DND-41 (cell line): Measurements from ENCODE around the gene PIK3R2.

Experiments used
- ATAC-seq: fragments of 200-7000 bp; cut with Tn5 transposase; 3 replicates; pipeline ENCODE4 v1.9.1; 2021; ENCODE audit warnings: low read depth; ENCODE audit not compliant: insufficient read depth
- DNase-seq: peaks from one replicate; pipeline ENCODE4 v3.0.0-alpha.2; 2020
- H2AFZ ChIP-seq: 2 replicates; pipeline ENCODE4 v1.6.0; 2012; ENCODE audit warnings: low read depth, low read length
- H3K27ac ChIP-seq: 2 replicates; pipeline ENCODE4 v1.5.1; 2012; ENCODE audit warnings: low read length, inconsistent platforms
- H3K27me3 ChIP-seq: fragments of 200-600 bp; sonication (generic); 2 replicates; pipeline ENCODE4 v1.6.0; 2012; ENCODE audit warnings: low read length, mild to moderate bottlenecking, inconsistent platforms; ENCODE audit not compliant: insufficient read depth, poor library complexity
- H3K36me3 ChIP-seq: 2 replicates; pipeline ENCODE4 v1.5.1; 2012; ENCODE audit warnings: low read length, inconsistent platforms; ENCODE audit not compliant: insufficient read depth
- H3K4me1 ChIP-seq: 2 replicates; pipeline ENCODE4 v1.5.1; 2012; ENCODE audit warnings: mild to moderate bottlenecking, low read length; ENCODE audit not compliant: insufficient read depth
- H3K4me2 ChIP-seq: 2 replicates; pipeline ENCODE4 v1.6.0; 2012; ENCODE audit warnings: mild to moderate bottlenecking, moderate library complexity, low read length, inconsistent platforms; ENCODE audit not compliant: insufficient read depth
- H3K4me3 ChIP-seq, 2 experiments: fragments of 200-600 bp in 1 of 2; shearing (Covaris generic) in 1 of 2; 2 replicates each; pipeline ENCODE4 v1.5.1; 2012 to 2016; ENCODE audit warnings: inconsistent platforms in 2 of 2, low read length in 2 of 2, mild to moderate bottlenecking in 2 of 2, low read depth in 1 of 2, moderate library complexity in 1 of 2
- H3K79me2 ChIP-seq: 2 replicates; pipeline ENCODE4 v1.6.0; 2012; ENCODE audit warnings: low read length, inconsistent platforms; ENCODE audit not compliant: insufficient read depth
- H3K9ac ChIP-seq: 2 replicates; pipeline ENCODE4 v1.6.0; 2012; ENCODE audit warnings: low read depth, mild to moderate bottlenecking, inconsistent platforms, low read length, moderate library complexity
- H3K9me3 ChIP-seq: 2 replicates; pipeline ENCODE4 v1.5.1; 2012; ENCODE audit warnings: low read length, moderate library complexity, mild to moderate bottlenecking, inconsistent platforms; ENCODE audit not compliant: insufficient read depth, severe bottlenecking
- H4K20me1 ChIP-seq: 2 replicates; pipeline ENCODE4 v1.6.0; 2012; ENCODE audit warnings: low read length; ENCODE audit not compliant: insufficient read depth
- EZH2 ChIP-seq: IDR thresholded peaks from 3 replicates; pipeline ENCODE4 v1.6.1; 2012; ENCODE audit warnings: borderline replicate concordance, low read depth, mild to moderate bottlenecking, moderate library complexity, low read length, inconsistent platforms; ENCODE audit not compliant: severe bottlenecking
- TF ChIP-seq, protein P1 (sequence below): IDR thresholded peaks from 2 replicates; pipeline ENCODE4 v1.5.1; 2012; ENCODE audit warnings: borderline replicate concordance, low read length, moderate library complexity, mild to moderate bottlenecking; ENCODE audit not compliant: poor library complexity, severe bottlenecking; ENCODE audit errors: extremely low read depth

PIK3R2 gene

DNA sequence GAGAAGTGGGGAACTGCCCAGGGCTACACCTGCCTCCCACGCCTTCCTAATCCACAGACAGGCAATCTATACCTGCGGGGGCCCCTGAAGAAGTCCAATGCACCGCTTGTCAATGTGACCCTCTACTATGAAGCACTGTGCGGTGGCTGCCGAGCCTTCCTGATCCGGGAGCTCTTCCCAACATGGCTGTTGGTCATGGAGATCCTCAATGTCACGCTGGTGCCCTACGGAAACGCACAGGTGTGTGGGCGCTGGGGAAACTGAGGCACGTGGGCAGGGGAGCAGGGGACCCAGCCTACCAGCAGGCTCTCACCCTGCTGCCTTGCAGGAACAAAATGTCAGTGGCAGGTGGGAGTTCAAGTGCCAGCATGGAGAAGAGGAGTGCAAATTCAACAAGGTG lies 22.0 kb downstream of the PIK3R2 start:
- Histone ChIP-seq H3K4me2 (no peak overlapping the region), H3K27ac (no peak overlapping the region), H3K4me3 (no peak overlapping the region), H3K79me2 (no peaks in the 10 kb centered on the region), H3K9ac (no peak overlapping the region), H3K4me1 (peaks cover 17% of the 10 kb centered on the region), H3K36me3 (no peaks in the 10 kb centered on the region), H2AFZ (no peak overlapping the region), H3K9me3 (no peaks in the 10 kb centered on the region), H3K27me3 (peaks cover 22% of the 10 kb centered on the region), H4K20me1 (no peaks in the 10 kb centered on the region; the same call in 1 of the 2 replicates)
- DNase-seq: no peak
- no peak for ATAC-seq
- no peak for TF ChIP-seq EZH2
- TF ChIP-seq, protein P1, sequence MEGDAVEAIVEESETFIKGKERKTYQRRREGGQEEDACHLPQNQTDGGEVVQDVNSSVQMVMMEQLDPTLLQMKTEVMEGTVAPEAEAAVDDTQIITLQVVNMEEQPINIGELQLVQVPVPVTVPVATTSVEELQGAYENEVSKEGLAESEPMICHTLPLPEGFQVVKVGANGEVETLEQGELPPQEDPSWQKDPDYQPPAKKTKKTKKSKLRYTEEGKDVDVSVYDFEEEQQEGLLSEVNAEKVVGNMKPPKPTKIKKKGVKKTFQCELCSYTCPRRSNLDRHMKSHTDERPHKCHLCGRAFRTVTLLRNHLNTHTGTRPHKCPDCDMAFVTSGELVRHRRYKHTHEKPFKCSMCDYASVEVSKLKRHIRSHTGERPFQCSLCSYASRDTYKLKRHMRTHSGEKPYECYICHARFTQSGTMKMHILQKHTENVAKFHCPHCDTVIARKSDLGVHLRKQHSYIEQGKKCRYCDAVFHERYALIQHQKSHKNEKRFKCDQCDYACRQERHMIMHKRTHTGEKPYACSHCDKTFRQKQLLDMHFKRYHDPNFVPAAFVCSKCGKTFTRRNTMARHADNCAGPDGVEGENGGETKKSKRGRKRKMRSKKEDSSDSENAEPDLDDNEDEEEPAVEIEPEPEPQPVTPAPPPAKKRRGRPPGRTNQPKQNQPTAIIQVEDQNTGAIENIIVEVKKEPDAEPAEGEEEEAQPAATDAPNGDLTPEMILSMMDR: no peak

DNA sequence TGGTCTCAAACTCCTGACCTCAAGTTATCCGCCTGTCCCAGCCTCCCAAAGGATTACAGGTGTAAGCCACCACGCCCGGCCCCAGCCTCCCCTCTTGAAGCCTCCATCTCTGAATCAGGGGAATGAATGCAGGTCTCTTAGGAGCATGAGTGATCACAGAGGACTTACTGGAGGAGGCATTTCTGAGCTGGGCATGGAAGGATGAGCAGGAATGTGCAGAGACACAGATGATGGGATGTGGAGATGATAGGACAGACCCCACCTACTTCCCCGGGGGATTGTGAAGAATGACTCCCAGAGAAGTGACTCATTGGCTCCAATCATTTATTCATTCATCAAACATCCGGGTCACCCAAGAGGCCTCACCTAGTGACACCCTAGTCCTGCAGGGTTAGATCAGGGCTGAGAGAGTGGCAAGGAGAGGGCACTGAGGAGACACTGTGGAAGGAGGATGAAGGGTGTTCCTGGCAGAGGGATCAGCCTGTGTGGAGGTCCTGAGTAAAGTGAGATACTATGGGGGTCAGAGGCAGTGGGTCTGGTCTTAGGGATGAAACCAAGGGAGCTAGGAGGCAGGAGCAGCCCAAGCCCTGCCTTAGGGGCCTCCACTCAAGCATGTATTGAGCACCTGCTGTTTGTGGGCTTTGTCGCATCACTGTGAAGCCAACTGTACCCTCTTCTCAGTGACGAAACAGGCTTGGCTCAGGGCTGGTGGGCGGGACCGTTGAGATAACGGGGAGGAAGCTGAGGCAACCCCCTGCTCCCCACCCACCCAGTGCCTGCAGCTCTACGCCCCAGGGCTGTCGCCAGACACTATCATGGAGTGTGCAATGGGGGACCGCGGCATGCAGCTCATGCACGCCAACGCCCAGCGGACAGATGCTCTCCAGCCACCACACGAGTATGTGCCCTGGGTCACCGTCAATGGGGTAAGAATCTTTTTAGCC lies 23.7 kb downstream of the PIK3R2 start:
- Histone ChIP-seq H3K79me2 (no peaks in the 10 kb centered on the region), H3K4me1 (peaks cover 17% of the 10 kb centered on the region), H3K9me3 (no peaks in the 10 kb centered on the region), H4K20me1 (no peaks in the 10 kb centered on the region; the same call in 1 of the 2 replicates), H3K4me2 (no peak overlapping the region), H3K9ac (no peak overlapping the region), H3K36me3 (no peaks in the 10 kb centered on the region), H3K27ac (no peak overlapping the region), H3K4me3 (no peak overlapping the region), H3K27me3 (peaks cover 22% of the 10 kb centered on the region), H2AFZ (no peak overlapping the region)
- no peak for ATAC-seq
- DNase-seq: no peak
- TF ChIP-seq, protein P1: no peak
- TF ChIP-seq EZH2: no peak

DNA sequence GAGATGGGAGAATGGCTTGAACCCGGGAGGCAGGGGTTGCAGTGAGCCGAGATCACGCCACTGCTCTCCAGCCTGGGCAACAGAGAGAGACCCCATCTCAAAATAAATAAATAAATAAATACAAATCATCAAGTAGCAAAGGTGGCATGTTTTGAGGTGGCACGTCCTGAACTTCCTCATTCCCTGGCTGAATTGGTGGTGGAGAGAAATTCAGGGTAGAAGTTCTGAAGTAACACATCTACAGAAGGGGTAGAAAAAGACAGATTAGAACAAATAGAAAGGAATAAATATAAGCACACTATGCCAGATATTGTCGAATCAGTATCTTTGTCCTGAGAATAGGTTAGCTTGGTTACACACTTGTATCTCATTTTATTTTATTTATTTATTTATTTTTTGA lies 27.0 kb downstream of the PIK3R2 start:
- no peak overlapping the region for H3K4me3 ChIP-seq
- no peak for ATAC-seq
- no peak overlapping the region for H3K4me2 ChIP-seq
- H2AFZ ChIP-seq: no peak overlapping the region
- DNase-seq: no peak
- peaks cover 6% of the 10 kb centered on the region for H3K27me3 ChIP-seq
- H3K4me1 ChIP-seq: no peaks in the 10 kb centered on the region
- no peaks in the 10 kb centered on the region for H3K9me3 ChIP-seq
- TF ChIP-seq, protein P1: no peak
- no peak for TF ChIP-seq EZH2
- H3K36me3 ChIP-seq: no peaks in the 10 kb centered on the region
- H4K20me1 ChIP-seq: no peaks in the 10 kb centered on the region; the same call in 1 of the 2 replicates
- no peaks in the 10 kb centered on the region for H3K79me2 ChIP-seq
- no peak overlapping the region for H3K27ac ChIP-seq
- no peak overlapping the region for H3K9ac ChIP-seq
